GM23248 (cell line): ENCODE results near the gene CPNE7. TPM values are rescaled to one million over a fixed set of nuclear protein-coding genes. Genes with fewer than 3 reads are reported as not detected.

Source experiments
- DNase-seq: peaks from one replicate; pipeline ENCODE4 v3.0.0-alpha.2; 2015
- H2AFZ ChIP-seq: fragments of 200-600 bp; sonication (generic); 2 replicates; pipeline ENCODE4 v1.6.1; 2016; ENCODE audit warnings: antibody characterized with exemption
- H3F3A ChIP-seq: fragments of 200-600 bp; sonication (generic); 2 replicates; pipeline ENCODE4 v1.6.1; 2016; ENCODE audit warnings: mild to moderate bottlenecking, antibody characterized with exemption, mixed run types; ENCODE audit not compliant: insufficient read depth
- H3K27ac ChIP-seq: fragments of 200-600 bp; sonication (generic); 2 replicates; pipeline ENCODE4 v1.5.1; 2016; ENCODE audit warnings: mild to moderate bottlenecking
- H3K27me3 ChIP-seq: fragments of 200-600 bp; sonication (generic); replicated peaks from 2 replicates; pipeline ENCODE4 v1.6.1; 2016; ENCODE audit warnings: mild to moderate bottlenecking; ENCODE audit not compliant: insufficient read depth
- H3K36me3 ChIP-seq: fragments of 200-600 bp; sonication (generic); 2 replicates; pipeline ENCODE4 v1.6.1; 2016; ENCODE audit warnings: low read depth, mild to moderate bottlenecking
- H3K4me1 ChIP-seq: fragments of 200-600 bp; sonication (generic); 2 replicates; pipeline ENCODE4 v1.6.1; 2016; ENCODE audit warnings: mild to moderate bottlenecking; ENCODE audit not compliant: insufficient read depth
- H3K4me2 ChIP-seq: fragments of 200-600 bp; sonication (generic); one replicate; pipeline ENCODE4 v1.6.1; 2016; ENCODE audit warnings: mild to moderate bottlenecking; ENCODE audit not compliant: unreplicated experiment
- H3K4me3 ChIP-seq: fragments of 200-600 bp; sonication (generic); 2 replicates; pipeline ENCODE4 v1.5.1; 2016; ENCODE audit warnings: mild to moderate bottlenecking
- H3K79me2 ChIP-seq: fragments of 200-600 bp; sonication (generic); 2 replicates; pipeline ENCODE4 v1.6.1; 2016; ENCODE audit warnings: mild to moderate bottlenecking; ENCODE audit not compliant: insufficient read depth
- H3K9ac ChIP-seq: fragments of 200-600 bp; sonication (generic); 2 replicates; pipeline ENCODE4 v1.6.1; 2016; ENCODE audit warnings: mild to moderate bottlenecking
- H3K9me2 ChIP-seq: fragments of 200-600 bp; sonication (generic); 2 replicates; pipeline ENCODE4 v1.6.1; 2016; ENCODE audit warnings: mixed run types, mild to moderate bottlenecking, moderate library complexity; ENCODE audit not compliant: insufficient read depth
- H3K9me3 ChIP-seq: fragments of 200-600 bp; sonication (generic); one replicate; pipeline ENCODE4 v1.6.1; 2017; ENCODE audit warnings: low read depth
- H4K20me1 ChIP-seq: fragments of 200-600 bp; sonication (generic); 2 replicates; pipeline ENCODE4 v1.6.0; 2016; ENCODE audit not compliant: insufficient read depth
- EZH2 ChIP-seq: fragments of 200-600 bp; sonication (generic); IDR thresholded peaks from 2 replicates; pipeline ENCODE4 v1.6.1; 2018; ENCODE audit warnings: antibody characterized with exemption, mild to moderate bottlenecking; ENCODE audit not compliant: insufficient read depth, poor library complexity, severe bottlenecking
- EZH2phosphoT487 ChIP-seq: fragments of 200-600 bp; sonication (generic); IDR thresholded peaks from 2 replicates; pipeline ENCODE4 v1.6.1; 2018; ENCODE audit warnings: antibody characterized with exemption, moderate library complexity, mild to moderate bottlenecking, low read depth; ENCODE audit not compliant: insufficient read depth
- WGBS, 2 experiments: methylation state at CpG; one replicate each; pipeline ENCODE4 v1.1.6; 2015 to 2017; ENCODE audit warnings: low lambda C conversion rate in 2 of 2, low coverage in 1 of 2; ENCODE audit errors: missing lambda C conversion rate in 2 of 2; 5-methylcytosine and 5-hydroxymethylcytosine counted together
- in situ Hi-C: fragments of 300-500 bp; cut with MboI; formaldehyde crosslinking; loops from 2 replicates; pipeline ENCODE4 v1.15.0; 2020
- polyA plus RNA-seq: library from polyadenylated mRNA; unstranded; fragments of >200 nt; fragmentation: Nextera tagmentation; extraction: Ambion mirVana; gene quantifications from 2 replicates; pipeline ENCODE4 v1.2.1, GENCODE V29; 2016
- total RNA-seq: library from RNA; depleted of rRNA; stranded (reverse); fragments of >200 nt; shearing (Covaris generic); gene quantifications from 2 replicates; pipeline ENCODE4 v1.2.3, GENCODE V29; 2014

Gene CPNE7
- total and polyA plus RNA-seq, 2 experiments from 2014 or later = 5.3 to 10.1 TPM

- Histone ChIP-seq H3K4me2 (peak overlapping the region; percentile 85), H4K20me1 (no peaks in the 10 kb centered on the region), H3K79me2 (no peaks in the 10 kb centered on the region), H3K4me3 (peak overlapping the region; percentile 64), H3K36me3 (no peaks in the 10 kb centered on the region), H3K9ac (peak overlapping the region; percentile 64), H3K9me2 (no peaks in the 10 kb centered on the region), H3K27ac (no peak overlapping the region), H3F3A (no peaks in the 10 kb centered on the region; the same call in 1 of the 2 replicates), H3K27me3 (no peaks in the 10 kb centered on the region), H2AFZ (peak overlapping the region; percentile 73), H3K9me3 (no peaks in the 10 kb centered on the region), H3K4me1 (no peaks in the 10 kb centered on the region)
- WGBS, 2 experiments = 3% methylated on average over 25 to 53 of the region's 55 CpGs
- in situ Hi-C loops = no loop called here
- no peak for TF ChIP-seq EZH2phosphoT487
- no peak for TF ChIP-seq EZH2
- DNase-seq = peak; percentile 93
Observed at GRCh38 chr16:89574681-89575246, 794 bp upstream of the CPNE7 start.

GRCh38 chr16:89576153-89577054 lies 846 bp downstream of the CPNE7 start:
- TF ChIP-seq EZH2 = peak; percentile 39
- TF ChIP-seq EZH2phosphoT487 = no peak
- in situ Hi-C loops = no loop called here

DNA sequence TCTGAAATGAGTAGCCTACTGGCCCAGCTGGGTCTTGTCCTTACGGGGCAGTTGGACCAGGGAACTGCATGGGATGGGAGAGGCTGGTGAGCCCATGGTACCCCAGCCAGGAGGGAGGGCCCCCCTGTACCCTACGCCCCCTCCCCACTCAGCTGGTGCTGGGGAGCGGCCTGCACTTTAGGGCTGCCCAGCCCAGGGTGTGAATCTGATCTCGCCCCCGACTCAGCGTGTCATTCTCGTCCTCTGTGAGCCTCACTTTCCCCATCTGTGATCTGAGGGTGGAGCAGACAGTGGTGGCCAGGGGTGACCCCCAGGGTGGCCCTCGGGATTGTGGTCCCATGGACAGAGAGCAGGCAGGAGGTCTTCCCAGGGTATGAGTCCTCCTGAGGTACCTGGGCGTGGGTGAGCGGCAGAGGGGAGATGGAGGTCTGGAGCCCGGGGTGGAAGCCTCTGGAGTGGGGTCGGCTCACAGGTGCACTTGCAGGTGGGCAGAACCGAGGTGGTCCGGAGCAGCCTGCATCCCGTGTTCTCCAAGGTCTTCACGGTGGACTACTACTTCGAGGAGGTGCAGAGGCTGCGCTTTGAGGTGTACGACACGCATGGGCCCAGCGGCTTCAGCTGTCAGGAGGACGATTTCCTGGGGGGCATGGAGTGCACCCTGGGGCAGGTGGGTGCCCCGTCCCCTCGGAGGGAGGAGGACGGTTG lies 1.6 kb downstream of the CPNE7 start:
- 87 to 90% methylated on average over 22 to 25 of the region's 25 CpGs for WGBS, 2 experiments
- Histone ChIP-seq H3K4me1 (peaks cover 12% of the 10 kb centered on the region), H4K20me1 (no peaks in the 10 kb centered on the region), H3K9ac (no peak overlapping the region), H3F3A (peaks cover 16% of the 10 kb centered on the region), H3K4me3 (no peak overlapping the region), H3K27me3 (no peaks in the 10 kb centered on the region), H3K79me2 (no peaks in the 10 kb centered on the region), H2AFZ (no peak overlapping the region), H3K27ac (no peak overlapping the region), H3K9me2 (no peaks in the 10 kb centered on the region), H3K4me2 (no peak overlapping the region), H3K9me3 (no peaks in the 10 kb centered on the region), H3K36me3 (no peaks in the 10 kb centered on the region)
- DNase-seq = peak; percentile 45
- in situ Hi-C loops = no loop called here
- TF ChIP-seq EZH2phosphoT487 = no peak
- TF ChIP-seq EZH2 = no peak

More at GRCh38 chr16:89576153-89577054, 846 bp downstream of the CPNE7 start:
- no peaks in the 10 kb centered on the region for H3K9me3 ChIP-seq
- no peaks in the 10 kb centered on the region for H3K9me2 ChIP-seq
- H3K4me3 ChIP-seq = peak overlapping the region; percentile 53
- no peak overlapping the region for H3K27ac ChIP-seq
- 0 out of 2 replicates have a peak overlapping the region, but pooled peaks have one; percentile 16 for H2AFZ ChIP-seq
- no peaks in the 10 kb centered on the region for H4K20me1 ChIP-seq
- 12 to 18% methylated on average over 37 to 78 of the region's 89 CpGs for WGBS, 2 experiments
- no peaks in the 10 kb centered on the region for H3K79me2 ChIP-seq
- peak overlapping the region; percentile 20; the same call in 1 of the 2 replicates for H3K9ac ChIP-seq
- peak overlapping the region; percentile 39 for H3K4me2 ChIP-seq
- no peak for DNase-seq
- H3K4me1 ChIP-seq = peaks cover 4% of the 10 kb centered on the region; the same call in 1 of the 2 replicates
- peaks cover 8% of the 10 kb centered on the region; the same call in 1 of the 2 replicates for H3F3A ChIP-seq
- no peaks in the 10 kb centered on the region for H3K27me3 ChIP-seq
- H3K36me3 ChIP-seq = no peaks in the 10 kb centered on the region

- Histone ChIP-seq H3K9me2 (no peaks in the 10 kb centered on the region), H3K27me3 (no peaks in the 10 kb centered on the region), H3K79me2 (no peaks in the 10 kb centered on the region), H3K4me2 (no peak overlapping the region), H3K4me1 (peaks cover 16% of the 10 kb centered on the region), H3K36me3 (no peaks in the 10 kb centered on the region), H3K27ac (no peak overlapping the region), H3K9me3 (no peaks in the 10 kb centered on the region), H3K4me3 (no peak overlapping the region), H3F3A (peaks cover 16% of the 10 kb centered on the region), H4K20me1 (no peaks in the 10 kb centered on the region), H2AFZ (no peak overlapping the region), H3K9ac (no peak overlapping the region)
- in situ Hi-C loops = no loop called here
- TF ChIP-seq EZH2 = no peak
- no peak for TF ChIP-seq EZH2phosphoT487
- 88 to 91% methylated on average over 14 to 15 of the region's 15 CpGs for WGBS, 2 experiments
- no peak for DNase-seq
Observed at GRCh38 chr16:89579351-89579750, 3.8 kb downstream of the CPNE7 start.
